ENCODE results near the gene EXOSC6. TPM values are rescaled to one million over a fixed set of nuclear protein-coding genes. Genes with fewer than 3 reads are reported as not detected.
A peak's percentile ranks its signal among the peaks of the same experiment; 100 is the strongest.
"Not testable (repeated sequence)": the region's sequence is repeated elsewhere in the genome, so short reads cannot be mapped to it uniquely, and the experiment has no call there.

Gene EXOSC6
- total RNA-seq, 2 donors from 2014 or later: 11.2 to 15.2 TPM

DNA sequence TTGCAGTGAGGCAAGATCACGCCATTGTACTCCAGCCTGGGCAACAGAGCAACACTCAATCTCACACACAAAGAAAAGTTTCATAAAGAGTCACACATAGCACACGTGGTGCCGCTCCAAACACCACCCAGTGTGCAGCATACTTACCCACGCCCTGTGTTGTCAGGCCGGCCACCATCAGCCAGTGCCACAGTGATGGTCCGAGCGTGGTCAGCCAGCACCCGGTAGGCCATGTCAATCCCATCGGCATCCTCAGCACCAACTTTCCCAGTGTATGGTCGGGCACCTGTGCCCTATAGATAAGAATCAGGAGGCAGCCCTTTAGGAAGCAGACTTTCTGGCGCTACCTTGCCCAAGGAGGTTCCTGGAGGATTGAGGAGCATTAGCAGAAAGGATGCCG, 17.7 kb upstream of the EXOSC6 start:
- no peaks in the 10 kb centered on the region for H3K9me3 ChIP-seq
- H3K4me1 ChIP-seq: no peaks in the 10 kb centered on the region
- TF ChIP-seq, protein P1, sequence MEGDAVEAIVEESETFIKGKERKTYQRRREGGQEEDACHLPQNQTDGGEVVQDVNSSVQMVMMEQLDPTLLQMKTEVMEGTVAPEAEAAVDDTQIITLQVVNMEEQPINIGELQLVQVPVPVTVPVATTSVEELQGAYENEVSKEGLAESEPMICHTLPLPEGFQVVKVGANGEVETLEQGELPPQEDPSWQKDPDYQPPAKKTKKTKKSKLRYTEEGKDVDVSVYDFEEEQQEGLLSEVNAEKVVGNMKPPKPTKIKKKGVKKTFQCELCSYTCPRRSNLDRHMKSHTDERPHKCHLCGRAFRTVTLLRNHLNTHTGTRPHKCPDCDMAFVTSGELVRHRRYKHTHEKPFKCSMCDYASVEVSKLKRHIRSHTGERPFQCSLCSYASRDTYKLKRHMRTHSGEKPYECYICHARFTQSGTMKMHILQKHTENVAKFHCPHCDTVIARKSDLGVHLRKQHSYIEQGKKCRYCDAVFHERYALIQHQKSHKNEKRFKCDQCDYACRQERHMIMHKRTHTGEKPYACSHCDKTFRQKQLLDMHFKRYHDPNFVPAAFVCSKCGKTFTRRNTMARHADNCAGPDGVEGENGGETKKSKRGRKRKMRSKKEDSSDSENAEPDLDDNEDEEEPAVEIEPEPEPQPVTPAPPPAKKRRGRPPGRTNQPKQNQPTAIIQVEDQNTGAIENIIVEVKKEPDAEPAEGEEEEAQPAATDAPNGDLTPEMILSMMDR (IDR thresholded peaks at IDR 0.05): no peak
- peaks cover 88% of the 10 kb centered on the region for H3K36me3 ChIP-seq
- no peak for DNase-seq (ENCODE audit: low spot score)
- no peak overlapping the region for H3K27ac ChIP-seq
- no peaks in the 10 kb centered on the region for H3K27me3 ChIP-seq
- no peak overlapping the region for H3K4me3 ChIP-seq

- H3K4me3 ChIP-seq; H3K9me3 ChIP-seq; H3K27me3 ChIP-seq; DNase-seq (ENCODE audit: low spot score); H3K4me1 ChIP-seq; H3K27ac ChIP-seq: not testable (repeated sequence)
- peaks cover 92% of the 10 kb centered on the region for H3K36me3 ChIP-seq
Observed at GRCh38 chr16:70267922-70268321, 16.2 kb upstream of the EXOSC6 start.

DNA sequence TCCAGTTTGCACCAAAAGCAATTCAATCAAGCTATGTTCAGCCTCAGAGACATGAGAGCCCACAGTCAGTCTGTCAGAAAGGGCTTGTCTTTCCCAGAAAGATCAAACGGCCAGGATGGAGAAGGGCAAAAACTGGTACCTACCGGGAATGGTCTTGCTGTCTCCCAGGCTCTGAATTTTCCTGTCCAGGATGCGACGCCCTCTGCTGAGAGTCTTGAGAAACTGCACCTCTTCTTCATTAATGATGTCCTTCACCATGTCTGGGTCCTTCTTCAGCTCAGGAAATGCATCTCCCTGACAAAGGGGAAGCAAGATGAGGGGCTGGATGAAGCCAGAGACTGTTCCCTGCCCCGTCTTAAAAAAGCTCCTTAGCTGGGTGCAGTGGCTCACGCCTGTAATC, 15.8 kb upstream of the EXOSC6 start:
- Histone ChIP-seq H3K36me3 (peaks cover 95% of the 10 kb centered on the region), H3K9me3 (no peaks in the 10 kb centered on the region), H3K4me3 (no peak overlapping the region), H3K27me3 (no peaks in the 10 kb centered on the region), H3K27ac (no peak overlapping the region), H3K4me1 (no peaks in the 10 kb centered on the region)
- TF ChIP-seq, protein P1 (IDR thresholded peaks at IDR 0.05): peak; percentile 30 to 64
- no peak for DNase-seq (ENCODE audit: low spot score)

- not testable (repeated sequence) for DNase-seq (ENCODE audit: low spot score); H3K4me1 ChIP-seq; H3K9me3 ChIP-seq; H3K27ac ChIP-seq; H3K4me3 ChIP-seq; H3K27me3 ChIP-seq
- peaks cover 95% of the 10 kb centered on the region for H3K36me3 ChIP-seq
Observed at GRCh38 chr16:70259903-70260302, 8.2 kb upstream of the EXOSC6 start.

GRCh38 chr16:70258946-70259345, 7.2 kb upstream of the EXOSC6 start:
- no peak overlapping the region for H3K4me3 ChIP-seq
- peaks cover 0 to 4% of the 10 kb centered on the region in 2 donors for H3K4me1 ChIP-seq
- TF ChIP-seq, protein P1 (IDR thresholded peaks at IDR 0.05): no peak
- peaks cover 95% of the 10 kb centered on the region for H3K36me3 ChIP-seq
- DNase-seq (ENCODE audit: low spot score): peak; percentile 9
- no peak overlapping the region for H3K27ac ChIP-seq
- no peaks in the 10 kb centered on the region for H3K27me3 ChIP-seq
- H3K9me3 ChIP-seq: no peaks in the 10 kb centered on the region

- peak; percentile 52 for DNase-seq (ENCODE audit: low spot score)
- Histone ChIP-seq H3K27me3 (no peaks in the 10 kb centered on the region), H3K4me1 (peaks cover 0 to 4% of the 10 kb centered on the region in 2 donors), H3K4me3 (no peak overlapping the region), H3K36me3 (peaks cover 95% of the 10 kb centered on the region), H3K9me3 (no peaks in the 10 kb centered on the region), H3K27ac (no peak overlapping the region)
- TF ChIP-seq, protein P1 (IDR thresholded peaks at IDR 0.05): no peak
Observed at GRCh38 chr16:70258065-70258464, 6.3 kb upstream of the EXOSC6 start.

- Histone ChIP-seq H3K27me3 (no peaks in the 10 kb centered on the region), H3K4me3 (no peak overlapping the region), H3K27ac (no peak overlapping the region), H3K9me3 (no peaks in the 10 kb centered on the region), H3K4me1 (peaks cover 0 to 4% of the 10 kb centered on the region in 2 donors), H3K36me3 (peaks cover 95% of the 10 kb centered on the region)
- TF ChIP-seq, protein P1 (IDR thresholded peaks at IDR 0.05): no peak
- DNase-seq (ENCODE audit: low spot score): peak; percentile 44
Observed at GRCh38 chr16:70257391-70257790, 5.7 kb upstream of the EXOSC6 start.
